ENCODE results near the gene CCT5. TPM values are rescaled to one million over a fixed set of nuclear protein-coding genes. Genes with fewer than 3 reads are reported as not detected.

The CCT5 gene
- total RNA-seq, 1 experiment from 2014 or later: 532 TPM

DNA sequence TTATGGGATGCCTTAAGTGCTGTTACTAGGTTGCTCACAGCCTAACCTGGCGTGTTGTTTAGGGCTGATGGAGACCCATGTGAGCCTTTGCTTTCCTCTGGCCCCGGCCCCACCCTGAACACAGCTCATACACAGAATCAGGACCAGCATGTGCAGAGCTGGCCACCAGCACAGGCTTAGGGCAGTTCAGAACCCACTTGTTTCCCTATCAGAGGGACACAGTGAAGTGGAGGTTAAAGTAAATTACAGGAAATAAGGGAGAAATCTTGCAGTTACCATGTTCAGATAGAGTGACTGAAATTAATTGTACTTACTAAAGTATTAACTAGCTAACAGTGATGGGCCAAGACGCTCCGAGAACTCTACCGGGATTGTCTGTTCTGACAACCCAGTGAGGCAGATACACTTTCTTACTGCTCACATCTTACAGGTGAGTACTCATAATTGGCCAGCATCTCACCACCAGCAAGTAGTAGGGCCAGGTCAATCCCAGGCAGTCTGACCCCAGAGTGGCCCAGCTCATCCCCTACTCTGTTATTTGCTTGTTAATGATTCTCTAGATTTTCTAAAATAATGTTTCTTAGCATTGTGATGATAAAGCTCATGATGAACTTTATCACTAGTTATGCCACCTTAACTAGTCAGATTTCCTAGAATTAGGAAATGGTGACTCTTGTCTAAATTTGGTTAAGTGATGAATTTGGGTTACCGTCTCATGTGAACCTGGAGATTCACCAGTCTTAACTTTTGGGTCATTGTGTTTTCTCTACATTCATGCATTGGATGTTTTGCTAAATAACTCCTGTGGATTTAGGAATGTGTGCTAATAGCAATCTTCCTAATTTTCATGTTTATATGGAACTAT, 15.4 kb downstream of the CCT5 start:
- H2BK15ac ChIP-seq (ENCODE audit: low read depth, low read length): no peak overlapping the region
- Mint-ChIP-seq H3K27ac (peak overlapping the region in 1 of 3 experiments; percentile 44; a peak in 2 of 7 replicates), H3K4me1 (peaks cover 12 to 13% of the 10 kb centered on the region in 2 experiments), H3K4me3 (no peak overlapping the region), H3K9me3 (no peaks in the 10 kb centered on the region), H3K27me3 (ENCODE audit: low read depth) (no peaks in the 10 kb centered on the region), H3K36me3 (ENCODE audit: insufficient read depth in 1 of 3, low read depth in 3 of 3) (peaks cover 28 to 51% (median 43%) of the 10 kb centered on the region in 3 experiments)
- H4K8ac ChIP-seq (replicated peaks; ENCODE audit: insufficient read length, low read depth, low read length): no peak overlapping the region
- no peaks in the 10 kb centered on the region for H3K79me2 ChIP-seq (ENCODE audit: insufficient read depth, low read length)
- no peak overlapping the region for H3K9ac ChIP-seq (ENCODE audit: extremely low read depth, insufficient read length, low read length)
- no peaks in the 10 kb centered on the region for H3K79me1 ChIP-seq (ENCODE audit: insufficient read depth, low read depth, low read length, poor library complexity, severe bottlenecking)
- H2BK12ac ChIP-seq (ENCODE audit: insufficient read length, low read depth, low read length): no peak overlapping the region
- H3K4ac ChIP-seq (ENCODE audit: low read depth, low read length): no peak overlapping the region
- H3T11ph ChIP-seq (ENCODE audit: low read length): no peak overlapping the region
- no peak overlapping the region for H3K4me2 ChIP-seq (ENCODE audit: insufficient read depth, insufficient read length, low read length)
- H3K14ac ChIP-seq (ENCODE audit: insufficient read depth, low read length): no peak overlapping the region
- H3K4me1 ChIP-seq (ENCODE audit: insufficient read depth, low read length): peaks cover 3% of the 10 kb centered on the region; the same call in 1 of the 2 replicates
- no peak overlapping the region for H4K5ac ChIP-seq (ENCODE audit: insufficient read length, low read depth, low read length)
- H3K27me3 ChIP-seq (ENCODE audit: insufficient read depth, low read length): no peaks in the 10 kb centered on the region
- H3K27ac ChIP-seq (ENCODE audit: insufficient read length, low read depth, low read length): no peak overlapping the region
- H3K9me3 ChIP-seq (ENCODE audit: control insufficient read depth, low read depth, low read length): no peaks in the 10 kb centered on the region
- no peak overlapping the region for H2AK5ac ChIP-seq (ENCODE audit: insufficient read length, low read length)
- no peak overlapping the region for H3K18ac ChIP-seq (ENCODE audit: insufficient read length, low read depth, low read length)
- H2AFZ ChIP-seq (ENCODE audit: low read length): no peak overlapping the region
- H3K23ac ChIP-seq (ENCODE audit: insufficient read length, low read depth, low read length): no peak overlapping the region
- H2BK5ac ChIP-seq (ENCODE audit: insufficient read length, low read length): no peak overlapping the region
- H3K56ac ChIP-seq (ENCODE audit: insufficient read length, low read depth, low read length): no peak overlapping the region
- H3K23me2 ChIP-seq (ENCODE audit: insufficient read length, low read depth, low read length, poor library complexity, severe bottlenecking): no peaks in the 10 kb centered on the region
- H4K91ac ChIP-seq (ENCODE audit: insufficient read length, low read depth, low read length): no peak overlapping the region
- TF ChIP-seq, protein P1, sequence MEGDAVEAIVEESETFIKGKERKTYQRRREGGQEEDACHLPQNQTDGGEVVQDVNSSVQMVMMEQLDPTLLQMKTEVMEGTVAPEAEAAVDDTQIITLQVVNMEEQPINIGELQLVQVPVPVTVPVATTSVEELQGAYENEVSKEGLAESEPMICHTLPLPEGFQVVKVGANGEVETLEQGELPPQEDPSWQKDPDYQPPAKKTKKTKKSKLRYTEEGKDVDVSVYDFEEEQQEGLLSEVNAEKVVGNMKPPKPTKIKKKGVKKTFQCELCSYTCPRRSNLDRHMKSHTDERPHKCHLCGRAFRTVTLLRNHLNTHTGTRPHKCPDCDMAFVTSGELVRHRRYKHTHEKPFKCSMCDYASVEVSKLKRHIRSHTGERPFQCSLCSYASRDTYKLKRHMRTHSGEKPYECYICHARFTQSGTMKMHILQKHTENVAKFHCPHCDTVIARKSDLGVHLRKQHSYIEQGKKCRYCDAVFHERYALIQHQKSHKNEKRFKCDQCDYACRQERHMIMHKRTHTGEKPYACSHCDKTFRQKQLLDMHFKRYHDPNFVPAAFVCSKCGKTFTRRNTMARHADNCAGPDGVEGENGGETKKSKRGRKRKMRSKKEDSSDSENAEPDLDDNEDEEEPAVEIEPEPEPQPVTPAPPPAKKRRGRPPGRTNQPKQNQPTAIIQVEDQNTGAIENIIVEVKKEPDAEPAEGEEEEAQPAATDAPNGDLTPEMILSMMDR (conservative IDR thresholded peaks at IDR 0.05): no peak
- DNase-seq: no peak
- peaks cover 2% of the 10 kb centered on the region for H4K20me1 ChIP-seq (ENCODE audit: control insufficient read depth, insufficient read depth, insufficient read length)
- no CpG with 5 or more reads among the region's 6 CpGs for WGBS (ENCODE audit: extremely low coverage, insufficient read length, low lambda C conversion rate)
- no peak overlapping the region for H2BK20ac ChIP-seq (ENCODE audit: low read depth, low read length, poor library complexity, severe bottlenecking)
- no peak overlapping the region for H2BK120ac ChIP-seq (ENCODE audit: low read depth, low read length, poor library complexity, severe bottlenecking)

All from H9 (cell line).